GM12801 (cell line): ENCODE data around the gene CDK5R2.

ENCODE experiments used
- CTCF ChIP-seq: IDR thresholded peaks from one replicate; pipeline ENCODE4 v1.5.1; 2011; ENCODE audit warnings: control low read depth; ENCODE audit not compliant: insufficient read length; ENCODE audit errors: extremely low read depth

Gene CDK5R2

GRCh38 chr2:218985325-218986091 lies 26.0 kb downstream of the CDK5R2 start:
- TF ChIP-seq CTCF, result no peak

- TF ChIP-seq CTCF, result no peak
These were observed 26.8 kb downstream of the CDK5R2 start for GRCh38 chr2:218986148-218986761.

GRCh38 chr2:218988164-218988563 lies 28.7 kb downstream of the CDK5R2 start:
- no peak for TF ChIP-seq CTCF

- no peak for TF ChIP-seq CTCF
These were observed 29.2 kb downstream of the CDK5R2 start for GRCh38 chr2:218988650-218989049.

DNA sequence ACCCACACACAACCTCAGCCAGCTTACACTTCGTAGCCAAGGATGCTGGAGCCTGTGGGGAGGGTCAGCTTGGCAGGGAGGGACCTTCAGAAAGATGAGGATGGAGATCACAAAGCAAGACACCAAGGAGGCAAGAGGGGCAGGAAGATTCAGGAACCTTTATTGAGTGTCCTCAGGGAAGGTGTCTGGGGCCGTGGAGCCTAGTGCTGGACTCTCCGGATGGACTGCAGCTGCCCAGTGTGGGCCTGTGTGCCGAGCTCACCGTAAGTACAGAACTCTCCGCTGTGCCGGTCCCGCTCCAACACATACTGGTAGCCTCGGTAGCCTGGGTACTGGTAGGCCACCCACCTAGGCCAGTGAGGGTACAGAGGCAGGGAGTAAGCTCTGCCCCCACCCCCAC lies 30.6 kb downstream of the CDK5R2 start:
- TF ChIP-seq CTCF, result no peak

DNA sequence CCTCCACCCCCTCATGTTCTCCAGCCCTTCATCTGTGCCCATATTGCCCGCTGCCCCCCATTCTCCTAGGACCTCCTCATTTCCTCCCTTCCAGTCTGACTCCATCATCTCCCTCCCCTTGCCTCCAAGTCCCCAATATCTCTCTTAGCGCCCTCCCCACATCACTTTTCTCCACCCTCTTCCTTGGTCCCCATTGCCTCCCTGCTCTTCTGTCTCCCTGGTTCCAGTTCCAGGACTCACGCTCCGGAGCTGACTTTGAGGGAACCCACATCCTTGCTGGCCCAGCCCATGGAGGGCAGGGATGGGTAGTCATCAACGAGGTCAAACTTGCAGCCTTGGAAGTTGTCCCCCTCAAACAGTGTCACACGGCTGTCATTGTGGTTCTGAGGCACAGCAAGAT lies 31.1 kb downstream of the CDK5R2 start:
- TF ChIP-seq CTCF, result no peak

GRCh38 chr2:218991674-218992168 lies 32.3 kb downstream of the CDK5R2 start:
- TF ChIP-seq CTCF, result no peak
